PC-3 (cell line): ENCODE data around the gene GABARAP. TPM values are rescaled to one million over a fixed set of nuclear protein-coding genes. Genes with fewer than 3 reads are reported as not detected.
A peak's percentile ranks its signal among the peaks of the same experiment; 100 is the strongest.

ENCODE experiments used
- ATAC-seq: fragments of 200-7000 bp; cut with Tn5 transposase; 2 replicates; pipeline ENCODE4 v1.9.1; 2020; ENCODE audit warnings: mild to moderate bottlenecking, moderate library complexity
- BruUV-seq: library from RNA; stranded (reverse); fragments of 400-500 nt; replicated peaks from 2 replicates; lab custom pipeline; 2021; lab: Mats Ljungman, UMichigan
- CTCF ChIA-PET: fragments of 300-600 bp; sonication (Branson Sonifier 250); formaldehyde crosslinking; loops from one replicate; lab custom pipeline; 2022; ENCODE audit warnings: antibody characterized with exemption; lab: Charles Lee
- POLR2A ChIA-PET: fragments of 300-600 bp; sonication (Branson Sonifier 250); formaldehyde crosslinking; loops from one replicate; lab custom pipeline; 2022; ENCODE audit warnings: antibody characterized with exemption; ENCODE audit not compliant: unreplicated experiment; lab: Charles Lee
- DNase-seq: peaks from one replicate; pipeline ENCODE4 v3.0.0-alpha.2; 2015
- H2AFZ ChIP-seq: fragments of 300-600 bp; sonication (generic); 2 replicates; pipeline ENCODE4 v1.6.0; 2016; ENCODE audit warnings: antibody characterized with exemption, low read length
- H3F3A ChIP-seq: fragments of 300-600 bp; sonication (generic); one replicate; pipeline ENCODE4 v1.6.0; 2017; ENCODE audit warnings: antibody characterized with exemption, low read length, control low read depth, mild to moderate bottlenecking; ENCODE audit not compliant: unreplicated experiment
- H3K27ac ChIP-seq: fragments of 300-600 bp; sonication (generic); 2 replicates; pipeline ENCODE4 v1.5.1; 2016; ENCODE audit warnings: mild to moderate bottlenecking, low read length
- H3K27me3 ChIP-seq: fragments of 300-600 bp; sonication (generic); 2 replicates; pipeline ENCODE4 v1.6.1; 2016; ENCODE audit warnings: low read length, mixed read lengths
- H3K36me3 ChIP-seq: fragments of 300-600 bp; sonication (generic); 2 replicates; pipeline ENCODE4 v1.6.1; 2016; ENCODE audit warnings: low read depth, mixed run types, low read length, mixed read lengths
- H3K4me1 ChIP-seq: fragments of 300-600 bp; sonication (generic); 2 replicates; pipeline ENCODE4 v1.5.1; 2016; ENCODE audit warnings: low read length; ENCODE audit not compliant: insufficient read depth
- H3K4me2 ChIP-seq: fragments of 300-600 bp; sonication (generic); 2 replicates; pipeline ENCODE4 v1.6.0; 2016; ENCODE audit warnings: low read length
- H3K4me3 ChIP-seq: fragments of 300-600 bp; sonication (generic); 2 replicates; pipeline ENCODE4 v1.5.1; 2016; ENCODE audit warnings: mild to moderate bottlenecking, low read length, mixed read lengths
- H3K79me2 ChIP-seq: fragments of 300-600 bp; sonication (generic); 2 replicates; pipeline ENCODE4 v1.6.1; 2017; ENCODE audit warnings: low read length, mixed read lengths
- H3K9ac ChIP-seq: fragments of 300-600 bp; sonication (generic); 2 replicates; pipeline ENCODE4 v1.6.0; 2016; ENCODE audit warnings: mild to moderate bottlenecking, low read length
- H3K9me2 ChIP-seq: fragments of 300-600 bp; sonication (generic); replicated peaks from 2 replicates; pipeline ENCODE4 v1.6.1; 2016; ENCODE audit warnings: mixed run types, low read length, mixed read lengths
- H3K9me3 ChIP-seq: fragments of 300-600 bp; sonication (generic); 2 replicates; pipeline ENCODE4 v1.6.1; 2016; ENCODE audit warnings: low read length, mixed read lengths
- H4K20me1 ChIP-seq: fragments of 300-600 bp; sonication (generic); 2 replicates; pipeline ENCODE4 v1.6.1; 2016; ENCODE audit warnings: low read length, mixed read lengths
- EZH2 ChIP-seq: fragments of 300-600 bp; sonication (generic); IDR thresholded peaks from one replicate; pipeline ENCODE4 v1.6.1; 2017; ENCODE audit warnings: antibody characterized with exemption, mild to moderate bottlenecking, low read length; ENCODE audit not compliant: unreplicated experiment
- EZH2phosphoT487 ChIP-seq: fragments of 300-600 bp; sonication (generic); IDR thresholded peaks from 2 replicates; pipeline ENCODE4 v1.6.1; 2018; ENCODE audit warnings: mild to moderate bottlenecking, antibody characterized with exemption, low read length, borderline replicate concordance
- intact Hi-C: fragments of 100-400 bp; cut with micrococcal nuclease; formaldehyde crosslinking; loops from 2 replicates; pipeline ENCODE4 v1.9.0; 2023
- total RNA-seq: library from RNA; depleted of rRNA; stranded (reverse); fragments of >200 nt; gene quantifications from 2 replicates; pipeline ENCODE4 v1.2.3, GENCODE V29; 2014
- TF ChIP-seq, protein P1 (sequence below): fragments of 300-600 bp; sonication (generic); conservative IDR thresholded peaks from 2 replicates; pipeline ENCODE4 v1.5.1; 2017; ENCODE audit warnings: antibody characterized with exemption, low read depth, mild to moderate bottlenecking, low read length

GABARAP gene
- total RNA-seq, 1 experiment from 2014 or later: 103 TPM

GRCh38 chr17:7260651-7261378 is 18.6 kb upstream of the GABARAP start:
- H2AFZ ChIP-seq: no peak overlapping the region
- DNase-seq: peak; percentile 70
- BruUV-seq: no TSS peak
- peak overlapping the region; percentile 83 for H3K27ac ChIP-seq
- CTCF ChIA-PET: interaction anchor here (0.6 kb wide), 1 partner anchor 40 kb away, joined by 3 read pairs; no protein-coding TSS in a partner anchor
- no peaks in the 10 kb centered on the region for H3K9me3 ChIP-seq
- intact Hi-C loops: loop anchor here (5.0 kb wide), 1 partner anchor 221 kb away; the partner anchor contains the start of genes POLR2A and SLC35G6
- H4K20me1 ChIP-seq: peaks cover 14% of the 10 kb centered on the region; the same call in 1 of the 2 replicates
- POLR2A ChIA-PET: no interaction called here
- no peaks in the 10 kb centered on the region for H3F3A ChIP-seq
- H3K27me3 ChIP-seq: no peaks in the 10 kb centered on the region
- ATAC-seq: peak; percentile 39
- peak overlapping the region; percentile 97 for H3K4me3 ChIP-seq
- peaks cover 48% of the 10 kb centered on the region for H3K79me2 ChIP-seq
- H3K4me2 ChIP-seq: peak overlapping the region; percentile 96
- TF ChIP-seq, protein P1, sequence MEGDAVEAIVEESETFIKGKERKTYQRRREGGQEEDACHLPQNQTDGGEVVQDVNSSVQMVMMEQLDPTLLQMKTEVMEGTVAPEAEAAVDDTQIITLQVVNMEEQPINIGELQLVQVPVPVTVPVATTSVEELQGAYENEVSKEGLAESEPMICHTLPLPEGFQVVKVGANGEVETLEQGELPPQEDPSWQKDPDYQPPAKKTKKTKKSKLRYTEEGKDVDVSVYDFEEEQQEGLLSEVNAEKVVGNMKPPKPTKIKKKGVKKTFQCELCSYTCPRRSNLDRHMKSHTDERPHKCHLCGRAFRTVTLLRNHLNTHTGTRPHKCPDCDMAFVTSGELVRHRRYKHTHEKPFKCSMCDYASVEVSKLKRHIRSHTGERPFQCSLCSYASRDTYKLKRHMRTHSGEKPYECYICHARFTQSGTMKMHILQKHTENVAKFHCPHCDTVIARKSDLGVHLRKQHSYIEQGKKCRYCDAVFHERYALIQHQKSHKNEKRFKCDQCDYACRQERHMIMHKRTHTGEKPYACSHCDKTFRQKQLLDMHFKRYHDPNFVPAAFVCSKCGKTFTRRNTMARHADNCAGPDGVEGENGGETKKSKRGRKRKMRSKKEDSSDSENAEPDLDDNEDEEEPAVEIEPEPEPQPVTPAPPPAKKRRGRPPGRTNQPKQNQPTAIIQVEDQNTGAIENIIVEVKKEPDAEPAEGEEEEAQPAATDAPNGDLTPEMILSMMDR: no peak
- TF ChIP-seq EZH2: no peak
- TF ChIP-seq EZH2phosphoT487: no peak
- H3K9me2 ChIP-seq: no peaks in the 10 kb centered on the region
- peak overlapping the region; percentile 93 for H3K9ac ChIP-seq
- peaks cover 4% of the 10 kb centered on the region; the same call in 1 of the 2 replicates for H3K36me3 ChIP-seq
- H3K4me1 ChIP-seq: peaks cover 27% of the 10 kb centered on the region

DNA sequence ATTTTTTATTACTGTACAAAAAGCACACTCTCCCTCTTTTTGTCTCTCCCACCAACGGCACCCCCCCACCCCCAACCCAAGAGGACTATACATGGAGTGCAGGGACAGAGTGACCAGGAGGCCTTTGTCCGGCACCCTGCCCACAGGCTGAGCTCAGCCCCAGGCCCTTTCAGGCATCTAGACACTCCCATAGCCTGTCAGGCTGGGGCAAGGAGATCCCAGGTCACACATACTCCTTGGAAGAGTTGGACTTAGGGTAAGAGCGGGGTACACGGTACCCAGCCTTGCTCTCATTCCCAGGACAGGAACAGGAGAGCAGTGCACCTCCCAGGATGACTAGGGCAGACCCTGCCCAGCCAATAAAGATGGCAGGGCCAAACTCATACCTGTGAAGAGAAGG is 17.9 kb upstream of the GABARAP start:
- H3K36me3 ChIP-seq: peaks cover 4% of the 10 kb centered on the region; the same call in 1 of the 2 replicates
- H3K79me2 ChIP-seq: peaks cover 50% of the 10 kb centered on the region
- H3K9me2 ChIP-seq: no peaks in the 10 kb centered on the region
- intact Hi-C loops: loop anchor here (5.0 kb wide), 1 partner anchor 222 kb away; the partner anchor contains the start of genes POLR2A and SLC35G6
- H3K4me3 ChIP-seq: peak overlapping the region; percentile 97
- no peaks in the 10 kb centered on the region for H3F3A ChIP-seq
- BruUV-seq: no TSS peak
- CTCF ChIA-PET: no interaction called here
- peak overlapping the region; percentile 96 for H3K4me2 ChIP-seq
- peaks cover 27% of the 10 kb centered on the region for H3K4me1 ChIP-seq
- H3K9ac ChIP-seq: peak overlapping the region; percentile 93; the same call in 1 of the 2 replicates
- POLR2A ChIA-PET: no interaction called here
- H2AFZ ChIP-seq: no peak overlapping the region
- DNase-seq (no peak), ATAC-seq (no peak)
- no peak for TF ChIP-seq EZH2
- no peaks in the 10 kb centered on the region for H3K9me3 ChIP-seq
- no peaks in the 10 kb centered on the region for H3K27me3 ChIP-seq
- H4K20me1 ChIP-seq: peaks cover 14% of the 10 kb centered on the region; the same call in 1 of the 2 replicates
- peak overlapping the region; percentile 83; the same call in 1 of the 2 replicates for H3K27ac ChIP-seq

DNA sequence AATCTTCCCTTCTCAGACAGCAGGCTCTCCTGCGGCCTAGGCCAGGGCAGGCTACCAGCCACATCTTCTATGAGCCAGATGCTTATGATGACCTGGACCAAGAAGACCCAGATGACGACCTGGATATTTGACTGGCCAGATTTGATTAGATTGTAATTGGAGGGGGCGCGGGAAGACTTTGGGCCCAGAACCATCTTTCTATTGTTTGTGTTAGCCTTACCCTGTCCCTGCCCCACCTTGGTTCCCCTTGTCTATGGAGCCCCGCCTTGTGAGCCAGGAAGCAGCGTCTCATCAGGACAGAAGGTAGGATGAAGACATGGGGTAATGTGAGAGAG is 17.3 kb upstream of the GABARAP start:
- H3K27me3 ChIP-seq: no peaks in the 10 kb centered on the region
- BruUV-seq: no TSS peak
- no peak for DNase-seq
- H4K20me1 ChIP-seq: peaks cover 14% of the 10 kb centered on the region; the same call in 1 of the 2 replicates
- H3K4me3 ChIP-seq: no peak overlapping the region
- peaks cover 55% of the 10 kb centered on the region for H3K79me2 ChIP-seq
- no peaks in the 10 kb centered on the region for H3F3A ChIP-seq
- H3K9me3 ChIP-seq: no peaks in the 10 kb centered on the region
- ATAC-seq: no peak
- ChIA-PET POLR2A (no interaction called here), CTCF (no interaction called here)
- H3K9ac ChIP-seq: no peak overlapping the region
- no peaks in the 10 kb centered on the region for H3K9me2 ChIP-seq
- peaks cover 7% of the 10 kb centered on the region; the same call in 1 of the 2 replicates for H3K36me3 ChIP-seq
- peaks cover 27% of the 10 kb centered on the region for H3K4me1 ChIP-seq
- peak overlapping the region; percentile 50 for H3K4me2 ChIP-seq
- intact Hi-C loops: no loop called here
- no peak overlapping the region for H3K27ac ChIP-seq
- TF ChIP-seq, protein P1: no peak
- TF ChIP-seq EZH2phosphoT487: no peak
- no peak for TF ChIP-seq EZH2
- H2AFZ ChIP-seq: no peak overlapping the region
